HCT116 (cell line): Measurements from ENCODE around the gene LDB2.

ENCODE experiments used
- EZH2phosphoT487 ChIP-seq: fragments of 200-600 bp; IDR thresholded peaks from 2 replicates; pipeline ENCODE4 v1.6.1; 2018; ENCODE audit warnings: antibody characterized with exemption, borderline replicate concordance
- RAD21 ChIP-seq: IDR thresholded peaks from 2 replicates; pipeline ENCODE4 v1.6.1; 2012; ENCODE audit warnings: low read depth, mild to moderate bottlenecking
- TF ChIP-seq, protein P1 (sequence below), 3 experiments: fragments of 200-600 bp in 1 of 3; sonication (generic) in 1 of 3; IDR thresholded peaks in 2 of 3; conservative IDR thresholded peaks in 1 of 3; 2 replicates each; pipeline ENCODE4 v1.5.1; 2012 to 2017; ENCODE audit warnings: low read depth in 2 of 3, low read length in 2 of 3, antibody characterized with exemption in 1 of 3, borderline replicate concordance in 1 of 3, control low read depth in 1 of 3, mild to moderate bottlenecking in 1 of 3, mixed read lengths in 1 of 3, mixed run types in 1 of 3, moderate library complexity in 1 of 3; ENCODE audit not compliant: insufficient read depth in 1 of 3

GRCh38 chr4:16802044-16802443, 96.4 kb downstream of the LDB2 start:
- TF ChIP-seq, protein P1, sequence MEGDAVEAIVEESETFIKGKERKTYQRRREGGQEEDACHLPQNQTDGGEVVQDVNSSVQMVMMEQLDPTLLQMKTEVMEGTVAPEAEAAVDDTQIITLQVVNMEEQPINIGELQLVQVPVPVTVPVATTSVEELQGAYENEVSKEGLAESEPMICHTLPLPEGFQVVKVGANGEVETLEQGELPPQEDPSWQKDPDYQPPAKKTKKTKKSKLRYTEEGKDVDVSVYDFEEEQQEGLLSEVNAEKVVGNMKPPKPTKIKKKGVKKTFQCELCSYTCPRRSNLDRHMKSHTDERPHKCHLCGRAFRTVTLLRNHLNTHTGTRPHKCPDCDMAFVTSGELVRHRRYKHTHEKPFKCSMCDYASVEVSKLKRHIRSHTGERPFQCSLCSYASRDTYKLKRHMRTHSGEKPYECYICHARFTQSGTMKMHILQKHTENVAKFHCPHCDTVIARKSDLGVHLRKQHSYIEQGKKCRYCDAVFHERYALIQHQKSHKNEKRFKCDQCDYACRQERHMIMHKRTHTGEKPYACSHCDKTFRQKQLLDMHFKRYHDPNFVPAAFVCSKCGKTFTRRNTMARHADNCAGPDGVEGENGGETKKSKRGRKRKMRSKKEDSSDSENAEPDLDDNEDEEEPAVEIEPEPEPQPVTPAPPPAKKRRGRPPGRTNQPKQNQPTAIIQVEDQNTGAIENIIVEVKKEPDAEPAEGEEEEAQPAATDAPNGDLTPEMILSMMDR (IDR thresholded peaks at IDR 0.05 in 2 of 3, conservative IDR thresholded peaks at IDR 0.05 in 1 of 3; ENCODE audit: borderline replicate concordance in 1 of 3, insufficient read depth in 1 of 3, low read depth in 2 of 3, low read length in 2 of 3), result no peak
- TF ChIP-seq RAD21 (no peak), EZH2phosphoT487 (no peak)
